ENCODE data around the gene CDT1. TPM values are rescaled to one million over a fixed set of nuclear protein-coding genes. Genes with fewer than 3 reads are reported as not detected.

Gene CDT1
- total and polyA plus RNA-seq, 9 donors: 0.18 to 3.2 (median 0.95) TPM; not detected in 1

- Histone ChIP-seq H3K27me3 (no peaks in the 10 kb centered on the region), H3K4me1 (ENCODE audit: insufficient read depth) (no peaks in the 10 kb centered on the region), H3K4me3 (no peak overlapping the region), H3K27ac (no peak overlapping the region), H3K9me3 (no peaks in the 10 kb centered on the region), H3K36me3 (no peaks in the 10 kb centered on the region)
- 82 to 89% (median 87%) methylated on average over 19 of the region's 19 CpGs for WGBS, 3 donors
- intact Hi-C loops (cut with DNase I): no loop called here
- TF ChIP-seq POLR2A (IDR thresholded peaks at IDR 0.05): no peak
- no peak for TF ChIP-seq CTCF (IDR thresholded peaks at IDR 0.05)
- no peak for TF ChIP-seq EP300 (IDR thresholded peaks at IDR 0.05)
- DNase-seq: no peak
These were observed 35.0 kb downstream of the CDT1 start for GRCh38 chr16:88838566-88838965.

GRCh38 chr16:88839026-88839529 is 35.5 kb downstream of the CDT1 start:
- DNase-seq: no peak
- TF ChIP-seq CTCF (IDR thresholded peaks at IDR 0.05) (no peak), POLR2A (IDR thresholded peaks at IDR 0.05) (no peak), EP300 (IDR thresholded peaks at IDR 0.05) (no peak)
- Histone ChIP-seq H3K4me3 (no peak overlapping the region), H3K36me3 (no peaks in the 10 kb centered on the region), H3K27me3 (no peaks in the 10 kb centered on the region), H3K27ac (no peak overlapping the region), H3K9me3 (no peaks in the 10 kb centered on the region), H3K4me1 (ENCODE audit: insufficient read depth) (no peaks in the 10 kb centered on the region)
- 84 to 87% (median 87%) methylated on average over 39 of the region's 39 CpGs for WGBS, 3 donors
- intact Hi-C loops (cut with DNase I): no loop called here

GRCh38 chr16:88839745-88840599 is 36.4 kb downstream of the CDT1 start:
- no peaks in the 10 kb centered on the region for H3K36me3 ChIP-seq
- TF ChIP-seq POLR2A (IDR thresholded peaks at IDR 0.05) (no peak), CTCF (IDR thresholded peaks at IDR 0.05) (no peak), EP300 (IDR thresholded peaks at IDR 0.05) (no peak)
- no peaks in the 10 kb centered on the region for H3K9me3 ChIP-seq
- no peak for DNase-seq
- no peak overlapping the region for H3K4me3 ChIP-seq
- H3K27me3 ChIP-seq: no peaks in the 10 kb centered on the region
- WGBS, 3 donors: 89 to 95% (median 93%) methylated on average over 21 to 24 of the region's 24 CpGs
- no peak overlapping the region for H3K27ac ChIP-seq
- intact Hi-C loops (cut with DNase I): no loop called here
- no peaks in the 10 kb centered on the region for H3K4me1 ChIP-seq (ENCODE audit: insufficient read depth)

- Histone ChIP-seq H3K9me3 (no peaks in the 10 kb centered on the region), H3K27me3 (no peaks in the 10 kb centered on the region), H3K27ac (no peak overlapping the region), H3K36me3 (no peaks in the 10 kb centered on the region), H3K4me1 (ENCODE audit: insufficient read depth) (no peaks in the 10 kb centered on the region), H3K4me3 (no peak overlapping the region)
- intact Hi-C loops (cut with DNase I): no loop called here
- no peak for DNase-seq
- TF ChIP-seq EP300 (IDR thresholded peaks at IDR 0.05): no peak
- TF ChIP-seq CTCF (IDR thresholded peaks at IDR 0.05): no peak
- TF ChIP-seq POLR2A (IDR thresholded peaks at IDR 0.05): no peak
- WGBS, 3 donors: 91 to 93% (median 92%) methylated on average over 30 of the region's 30 CpGs
These were observed 37.1 kb downstream of the CDT1 start for GRCh38 chr16:88840600-88841215.

All from ovary (tissue), 9 donors.